Lower leg skin (tissue), 4 donors: ENCODE data around the gene RETSAT. TPM values are rescaled to one million over a fixed set of nuclear protein-coding genes. Genes with fewer than 3 reads are reported as not detected.

Experiments used
- DNase-seq, 2 donors: peaks; one replicate each; pipeline ENCODE4 v3.0.0-alpha.2; 2019; ENCODE audit warnings: low spot score in 2 of 2
- H3K4me3 ChIP-seq: fragments of 200-600 bp; sonication (generic); 2 replicates; pipeline ENCODE4 v1.5.1; 2017; ENCODE audit warnings: mild to moderate bottlenecking, low read depth; ENCODE audit not compliant: poor library complexity, severe bottlenecking
- CTCF ChIP-seq, 3 donors: fragments of 450-650 bp; IDR thresholded peaks; one replicate each; pipeline ENCODE4 v1.5.1; 2016; ENCODE audit warnings: antibody characterized with exemption in 3 of 3, mild to moderate bottlenecking in 3 of 3, moderate library complexity in 2 of 3
- POLR2A ChIP-seq, 2 donors: fragments of 450-650 bp; IDR thresholded peaks; one replicate each; pipeline ENCODE4 v1.6.1; 2016 to 2017; ENCODE audit warnings: antibody characterized with exemption in 2 of 2, mild to moderate bottlenecking in 1 of 2, moderate library complexity in 1 of 2
- WGBS, 2 donors: methylation state at CpG; one replicate each; pipeline ENCODE4 v1.1.5; 2018; 5-methylcytosine and 5-hydroxymethylcytosine counted together
- intact Hi-C: fragments of 100-400 bp; cut with DNase I; formaldehyde crosslinking; loops from one replicate; pipeline ENCODE4 v1.15.0; 2023; ENCODE audit warnings: low total_unique reads
- total RNA-seq, 4 donors: library from RNA; depleted of rRNA; stranded (reverse); fragments of >200 nt; gene quantifications; one replicate each; pipeline ENCODE4 v1.1.0, GENCODE V29; 2016

RETSAT gene
- total RNA-seq, 4 donors from 2014 or later, result 86.2 to 121 (median 101) TPM

DNA sequence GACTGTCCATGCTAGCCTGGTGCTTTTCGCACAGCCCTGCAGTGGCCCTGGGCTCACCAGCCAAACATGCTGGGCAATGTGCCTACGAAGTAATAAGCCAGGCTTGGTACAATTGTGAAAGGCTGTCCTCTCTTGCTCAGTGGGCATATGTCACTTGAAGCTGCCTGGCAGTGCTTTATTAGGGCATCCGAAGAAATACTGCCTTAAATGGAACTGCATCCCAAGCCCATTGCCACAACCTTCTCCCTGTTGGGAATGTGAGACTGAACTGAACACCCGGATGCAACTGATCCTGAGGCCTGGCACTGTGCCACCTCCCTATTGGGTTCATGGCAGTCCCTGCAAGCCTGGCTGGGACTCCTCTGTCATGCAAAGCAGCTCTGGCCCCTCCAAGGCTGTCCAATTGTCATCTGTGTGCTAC, 39.9 kb upstream of the RETSAT start:
- intact Hi-C loops, result no loop called here
- WGBS, 2 donors, result 51 to 53% methylated on average over 4 of the region's 4 CpGs
- H3K4me3 ChIP-seq, result no peak overlapping the region
- DNase-seq, result no peak
- TF ChIP-seq CTCF (IDR thresholded peaks at IDR 0.05) (no peak), POLR2A (IDR thresholded peaks at IDR 0.05) (no peak)

GRCh38 chr2:85393836-85394235, 39.5 kb upstream of the RETSAT start:
- TF ChIP-seq POLR2A (IDR thresholded peaks at IDR 0.05) (no peak), CTCF (IDR thresholded peaks at IDR 0.05) (no peak)
- intact Hi-C loops, result no loop called here
- no peak for DNase-seq
- WGBS, 2 donors, result 58 to 65% methylated on average over 4 of the region's 4 CpGs
- no peak overlapping the region for H3K4me3 ChIP-seq

DNA sequence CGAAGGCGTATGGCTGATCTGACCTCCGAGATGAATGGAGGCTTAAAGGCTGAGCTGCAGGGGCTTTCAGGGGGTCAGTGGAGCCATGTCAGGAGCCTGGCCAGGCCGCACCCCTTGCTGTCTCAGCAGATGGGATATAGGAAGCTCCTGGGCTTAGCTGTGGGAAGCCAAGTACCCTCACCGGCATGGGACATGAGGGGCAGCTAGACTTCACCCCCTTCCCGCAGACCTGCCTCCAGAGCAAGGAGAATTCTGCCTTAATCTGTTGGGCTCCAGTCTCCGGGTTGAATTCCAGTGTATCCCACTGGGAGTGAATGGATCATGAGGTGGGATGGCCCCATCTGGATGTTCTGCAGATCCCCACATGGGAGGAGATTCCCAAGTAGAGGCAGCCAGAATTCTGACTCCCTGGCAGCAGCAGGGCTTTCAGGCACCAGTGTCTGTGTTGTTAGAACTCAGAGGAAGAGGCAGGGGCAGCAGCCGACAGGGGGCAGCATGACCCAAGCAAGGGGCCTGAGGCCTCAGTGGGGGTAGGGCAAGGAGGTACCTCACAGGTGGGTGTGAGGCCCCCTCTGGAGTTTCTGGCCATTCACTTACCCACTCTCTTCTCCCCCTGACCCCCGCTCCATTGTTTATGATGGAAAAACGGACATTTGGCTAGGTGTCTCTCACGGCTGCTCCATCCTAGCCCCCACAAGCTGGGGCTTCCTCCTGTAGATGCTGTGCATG, 36.8 kb upstream of the RETSAT start:
- TF ChIP-seq POLR2A (IDR thresholded peaks at IDR 0.05), result no peak
- TF ChIP-seq CTCF (IDR thresholded peaks at IDR 0.05), result no peak
- no peak for DNase-seq
- 79% methylated on average over 11 of the region's 11 CpGs for WGBS, 2 donors
- no peak overlapping the region for H3K4me3 ChIP-seq
- intact Hi-C loops, result no loop called here

DNA sequence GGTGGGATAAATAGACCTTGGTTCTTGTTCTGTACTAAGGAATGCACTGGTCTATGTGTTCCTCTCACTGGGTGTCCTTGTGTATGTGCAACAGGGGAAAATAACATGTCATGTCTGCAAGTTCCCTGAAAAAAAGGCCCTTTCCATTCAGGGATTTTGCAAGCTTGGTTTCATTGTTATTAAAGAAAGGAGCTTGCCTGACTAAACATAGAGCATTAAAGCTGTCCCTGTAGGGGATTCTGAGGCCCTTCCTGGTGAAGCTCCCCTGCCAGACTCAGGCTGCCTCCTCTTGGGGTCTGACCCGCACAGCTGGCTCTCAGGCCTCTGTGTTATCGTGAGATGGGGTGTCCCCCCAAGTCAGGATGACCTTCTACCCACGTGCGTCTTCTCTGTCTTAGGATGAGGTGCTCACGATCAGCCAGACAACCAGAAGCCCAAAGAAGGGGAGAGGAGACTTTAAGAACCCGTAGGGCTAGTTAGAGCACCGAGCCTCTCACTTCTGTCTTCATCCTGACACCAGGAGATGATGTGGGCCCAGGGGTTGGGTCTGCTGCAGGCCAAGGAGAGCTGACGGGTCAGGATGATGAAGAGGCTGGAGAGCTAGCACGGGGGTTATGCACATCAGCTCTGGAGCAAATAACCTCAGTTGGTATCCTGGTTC, 34.7 kb upstream of the RETSAT start:
- TF ChIP-seq POLR2A (IDR thresholded peaks at IDR 0.05), result no peak
- no peak for TF ChIP-seq CTCF (IDR thresholded peaks at IDR 0.05)
- intact Hi-C loops, result no loop called here
- DNase-seq, result no peak
- WGBS, 2 donors, result 81 to 85% methylated on average over 9 of the region's 9 CpGs
- H3K4me3 ChIP-seq, result no peak overlapping the region

DNA sequence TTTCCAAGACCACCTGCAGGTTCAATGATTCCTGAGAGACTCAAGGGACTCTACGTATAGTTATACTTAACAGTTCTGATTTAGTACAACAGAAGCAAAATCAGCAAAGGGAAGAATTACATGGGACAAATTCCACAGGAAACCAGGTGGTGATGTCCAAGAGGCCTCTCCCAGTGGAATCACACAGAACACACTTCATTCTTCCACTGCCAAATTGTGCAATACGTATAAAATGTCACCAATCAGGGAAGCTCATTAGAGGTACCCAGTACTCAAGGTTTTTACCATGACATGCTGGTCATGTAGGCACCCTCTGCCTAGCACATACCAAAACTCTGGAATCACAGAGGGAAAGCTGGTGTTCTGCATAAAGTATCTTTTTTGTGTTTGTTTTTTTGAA, 33.4 kb upstream of the RETSAT start:
- TF ChIP-seq POLR2A (IDR thresholded peaks at IDR 0.05) (no peak), CTCF (IDR thresholded peaks at IDR 0.05) (no peak)
- no peak for DNase-seq
- no peak overlapping the region for H3K4me3 ChIP-seq
- intact Hi-C loops, result no loop called here
- WGBS, 2 donors, result 85 to 86% methylated on average over 2 of the region's 2 CpGs
